GM12874 (cell line): Measurements from ENCODE around the gene MRPL50.

Experiments
- TF ChIP-seq, protein P1 (sequence below): IDR thresholded peaks from 2 replicates; pipeline ENCODE4 v1.5.1; 2011; ENCODE audit warnings: low read depth, mild to moderate bottlenecking, control low read depth, low read length, moderate library complexity; ENCODE audit not compliant: insufficient read depth

MRPL50 gene

GRCh38 chr9:101428909-101429308, 30.5 kb upstream of the MRPL50 start:
- TF ChIP-seq, protein P1, sequence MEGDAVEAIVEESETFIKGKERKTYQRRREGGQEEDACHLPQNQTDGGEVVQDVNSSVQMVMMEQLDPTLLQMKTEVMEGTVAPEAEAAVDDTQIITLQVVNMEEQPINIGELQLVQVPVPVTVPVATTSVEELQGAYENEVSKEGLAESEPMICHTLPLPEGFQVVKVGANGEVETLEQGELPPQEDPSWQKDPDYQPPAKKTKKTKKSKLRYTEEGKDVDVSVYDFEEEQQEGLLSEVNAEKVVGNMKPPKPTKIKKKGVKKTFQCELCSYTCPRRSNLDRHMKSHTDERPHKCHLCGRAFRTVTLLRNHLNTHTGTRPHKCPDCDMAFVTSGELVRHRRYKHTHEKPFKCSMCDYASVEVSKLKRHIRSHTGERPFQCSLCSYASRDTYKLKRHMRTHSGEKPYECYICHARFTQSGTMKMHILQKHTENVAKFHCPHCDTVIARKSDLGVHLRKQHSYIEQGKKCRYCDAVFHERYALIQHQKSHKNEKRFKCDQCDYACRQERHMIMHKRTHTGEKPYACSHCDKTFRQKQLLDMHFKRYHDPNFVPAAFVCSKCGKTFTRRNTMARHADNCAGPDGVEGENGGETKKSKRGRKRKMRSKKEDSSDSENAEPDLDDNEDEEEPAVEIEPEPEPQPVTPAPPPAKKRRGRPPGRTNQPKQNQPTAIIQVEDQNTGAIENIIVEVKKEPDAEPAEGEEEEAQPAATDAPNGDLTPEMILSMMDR = no peak

GRCh38 chr9:101427957-101428655, 29.7 kb upstream of the MRPL50 start:
- TF ChIP-seq, protein P1 = no peak

DNA sequence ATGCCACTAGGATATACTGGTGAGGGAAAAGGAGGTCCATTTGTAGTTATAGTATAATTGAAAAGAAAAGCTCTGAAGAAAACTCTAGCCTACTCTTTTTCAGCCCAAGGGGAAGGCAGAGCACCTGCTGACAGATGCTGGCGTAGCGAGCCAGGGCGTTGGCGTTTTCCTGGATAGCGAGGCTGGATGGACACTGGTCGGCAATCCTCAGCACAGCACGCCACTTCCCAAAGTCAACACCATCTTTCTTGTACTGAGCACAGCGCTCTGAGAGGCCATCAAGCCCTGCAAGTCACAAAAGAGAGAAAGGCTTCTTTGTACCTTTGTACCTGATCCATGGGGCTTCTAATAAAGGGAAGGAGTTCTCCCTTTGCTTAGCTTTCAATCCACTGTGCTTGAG, 28.9 kb upstream of the MRPL50 start:
- TF ChIP-seq, protein P1 = no peak

GRCh38 chr9:101421653-101422065, 23.2 kb upstream of the MRPL50 start:
- TF ChIP-seq, protein P1 = no peak

- TF ChIP-seq, protein P1 = no peak
Measured at GRCh38 chr9:101419863-101420262, 21.4 kb upstream of the MRPL50 start.

- TF ChIP-seq, protein P1 = no peak
Measured at GRCh38 chr9:101418518-101419430, 20.4 kb upstream of the MRPL50 start.

GRCh38 chr9:101417977-101418376, 19.6 kb upstream of the MRPL50 start:
- TF ChIP-seq, protein P1 = no peak
